GM21528 (cell line): Measurements from ENCODE around the gene ZNF280B.

Experiments
- ATAC-seq: cut with Tn5 transposase; IDR thresholded peaks from one replicate; pipeline ENCODE4 v1.9.1; 2021; ENCODE audit warnings: mild to moderate bottlenecking, moderate library complexity; ENCODE audit not compliant: unreplicated experiment, low FRiP score

ZNF280B gene

GRCh38 chr22:22508274-22509176 lies at the start of gene ZNF280B:
TSS of gene ZNF280B (minus strand) at chr22:22508742. CDS start at chr22:22489398, 19,344 bp downstream.
- peak; percentile 67 for ATAC-seq

- no peak for ATAC-seq
Measured at GRCh38 chr22:22556995-22557925, 48.7 kb upstream of the ZNF280B start.

GRCh38 chr22:22556578-22556977 lies 48.0 kb upstream of the ZNF280B start:
- no peak for ATAC-seq

GRCh38 chr22:22555596-22555995 lies 47.1 kb upstream of the ZNF280B start:
- no peak for ATAC-seq

- no peak for ATAC-seq
Measured at GRCh38 chr22:22554587-22555284, 46.2 kb upstream of the ZNF280B start.

- ATAC-seq: no peak
Measured at GRCh38 chr22:22553735-22554586, 45.4 kb upstream of the ZNF280B start.

- ATAC-seq: no peak
Measured at GRCh38 chr22:22553141-22553540, 44.6 kb upstream of the ZNF280B start.

GRCh38 chr22:22552630-22553029 lies 44.1 kb upstream of the ZNF280B start:
- no peak for ATAC-seq

GRCh38 chr22:22550789-22551434 lies 42.4 kb upstream of the ZNF280B start:
- ATAC-seq: no peak

GRCh38 chr22:22548910-22549309 lies 40.4 kb upstream of the ZNF280B start:
- no peak for ATAC-seq

GRCh38 chr22:22548317-22548716 lies 39.8 kb upstream of the ZNF280B start:
- ATAC-seq: no peak

- no peak for ATAC-seq
Measured at GRCh38 chr22:22547692-22548300, 39.3 kb upstream of the ZNF280B start.

- no peak for ATAC-seq
Measured at GRCh38 chr22:22547226-22547625, 38.7 kb upstream of the ZNF280B start.

- no peak for ATAC-seq
Measured at GRCh38 chr22:22546490-22546889, 37.9 kb upstream of the ZNF280B start.

GRCh38 chr22:22545084-22545483 lies 36.5 kb upstream of the ZNF280B start:
- no peak for ATAC-seq

GRCh38 chr22:22538226-22538989 lies 29.9 kb upstream of the ZNF280B start:
- ATAC-seq: no peak

GRCh38 chr22:22536916-22537315 lies 28.4 kb upstream of the ZNF280B start:
- ATAC-seq: no peak

GRCh38 chr22:22536515-22536914 lies 28.0 kb upstream of the ZNF280B start:
- ATAC-seq: no peak
